Kidney epithelial cell (primary cell): Measurements from ENCODE around the gene SLC4A3. TPM values are rescaled to one million over a fixed set of nuclear protein-coding genes. Genes with fewer than 3 reads are reported as not detected.

Experiments
- DNase-seq: peaks from one replicate; pipeline ENCODE4 v3.0.0-alpha.2; 2010; ENCODE audit warnings: low read depth
- H3K27me3 ChIP-seq: 2 replicates; pipeline ENCODE4 v1.6.0; 2011; ENCODE audit warnings: low read length; ENCODE audit not compliant: control insufficient read depth, insufficient read depth
- H3K36me3 ChIP-seq: 2 replicates; pipeline ENCODE4 v1.5.1; 2011; ENCODE audit warnings: low read length; ENCODE audit not compliant: control insufficient read depth, insufficient read depth
- H3K4me3 ChIP-seq: 2 replicates; pipeline ENCODE4 v1.5.1; 2011; ENCODE audit warnings: low read depth, mild to moderate bottlenecking, control low read depth, low read length
- total RNA-seq: library from RNA; depleted of rRNA; stranded (reverse); fragments of >200 nt; gene quantifications from 2 replicates; pipeline ENCODE4 v1.2.3, GENCODE V29; 2015
- TF ChIP-seq, protein P1 (sequence below): IDR thresholded peaks from 2 replicates; pipeline ENCODE4 v1.5.1; 2011; ENCODE audit warnings: mild to moderate bottlenecking, moderate library complexity, low read length, control low read depth, inconsistent platforms; ENCODE audit not compliant: insufficient read depth, poor library complexity, severe bottlenecking

SLC4A3 gene
- total RNA-seq, 1 donor from 2014 or later: 11.6 TPM

DNA sequence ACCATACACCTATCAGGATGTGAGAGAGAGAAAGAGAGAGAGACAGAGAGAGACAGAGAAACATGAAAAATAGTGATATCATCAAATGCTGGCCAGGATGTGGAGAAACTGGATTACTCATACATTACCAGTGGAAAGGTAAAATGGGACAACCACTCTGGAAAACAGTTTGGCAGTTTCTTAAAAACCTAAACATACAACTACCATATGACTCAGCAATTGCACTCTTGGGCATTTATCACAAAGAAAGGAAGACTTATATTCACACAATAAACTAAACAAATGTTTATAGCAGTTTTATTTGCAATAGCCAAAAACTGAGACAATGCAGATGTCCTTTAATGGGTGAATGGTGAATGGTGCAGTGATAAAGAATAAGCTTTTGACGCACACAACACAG lies 29.1 kb downstream of the SLC4A3 start:
- DNase-seq: no peak
- Histone ChIP-seq H3K4me3 (no peak overlapping the region), H3K27me3 (no peaks in the 10 kb centered on the region), H3K36me3 (no peaks in the 10 kb centered on the region)
- TF ChIP-seq, protein P1, sequence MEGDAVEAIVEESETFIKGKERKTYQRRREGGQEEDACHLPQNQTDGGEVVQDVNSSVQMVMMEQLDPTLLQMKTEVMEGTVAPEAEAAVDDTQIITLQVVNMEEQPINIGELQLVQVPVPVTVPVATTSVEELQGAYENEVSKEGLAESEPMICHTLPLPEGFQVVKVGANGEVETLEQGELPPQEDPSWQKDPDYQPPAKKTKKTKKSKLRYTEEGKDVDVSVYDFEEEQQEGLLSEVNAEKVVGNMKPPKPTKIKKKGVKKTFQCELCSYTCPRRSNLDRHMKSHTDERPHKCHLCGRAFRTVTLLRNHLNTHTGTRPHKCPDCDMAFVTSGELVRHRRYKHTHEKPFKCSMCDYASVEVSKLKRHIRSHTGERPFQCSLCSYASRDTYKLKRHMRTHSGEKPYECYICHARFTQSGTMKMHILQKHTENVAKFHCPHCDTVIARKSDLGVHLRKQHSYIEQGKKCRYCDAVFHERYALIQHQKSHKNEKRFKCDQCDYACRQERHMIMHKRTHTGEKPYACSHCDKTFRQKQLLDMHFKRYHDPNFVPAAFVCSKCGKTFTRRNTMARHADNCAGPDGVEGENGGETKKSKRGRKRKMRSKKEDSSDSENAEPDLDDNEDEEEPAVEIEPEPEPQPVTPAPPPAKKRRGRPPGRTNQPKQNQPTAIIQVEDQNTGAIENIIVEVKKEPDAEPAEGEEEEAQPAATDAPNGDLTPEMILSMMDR: no peak

DNA sequence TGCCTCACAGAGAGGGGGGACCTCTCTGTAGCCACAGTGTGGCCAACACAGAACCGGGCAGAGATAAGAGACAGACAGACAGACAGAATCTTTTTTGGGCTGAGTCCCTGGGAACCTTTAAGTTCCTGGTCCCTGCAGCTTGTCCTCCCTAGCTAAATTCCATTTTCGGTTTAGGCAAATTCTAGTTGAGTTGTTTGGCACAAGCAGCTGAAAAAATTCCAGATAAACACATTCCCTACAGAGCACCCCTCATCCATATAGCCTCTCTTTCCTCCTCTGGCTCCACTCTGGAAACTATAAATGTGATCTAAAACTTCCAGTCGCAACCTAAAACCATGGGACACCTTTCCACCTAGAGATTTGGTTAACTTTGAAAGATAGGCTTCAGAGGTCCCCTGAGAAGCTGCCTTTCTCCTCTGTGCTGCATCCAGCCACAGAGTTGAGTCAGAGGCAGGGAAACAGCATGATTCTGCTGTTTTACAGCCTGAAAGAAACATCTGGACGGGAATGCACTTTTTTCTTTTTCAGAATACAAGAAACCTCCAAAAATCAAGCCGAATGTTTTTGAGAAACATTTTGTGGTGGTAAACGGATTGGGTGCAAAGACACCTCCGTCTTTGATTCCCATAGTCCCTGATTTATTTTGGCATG lies 30.9 kb downstream of the SLC4A3 start:
- Histone ChIP-seq H3K27me3 (no peaks in the 10 kb centered on the region), H3K36me3 (no peaks in the 10 kb centered on the region), H3K4me3 (no peak overlapping the region)
- no peak for DNase-seq
- TF ChIP-seq, protein P1: no peak

DNA sequence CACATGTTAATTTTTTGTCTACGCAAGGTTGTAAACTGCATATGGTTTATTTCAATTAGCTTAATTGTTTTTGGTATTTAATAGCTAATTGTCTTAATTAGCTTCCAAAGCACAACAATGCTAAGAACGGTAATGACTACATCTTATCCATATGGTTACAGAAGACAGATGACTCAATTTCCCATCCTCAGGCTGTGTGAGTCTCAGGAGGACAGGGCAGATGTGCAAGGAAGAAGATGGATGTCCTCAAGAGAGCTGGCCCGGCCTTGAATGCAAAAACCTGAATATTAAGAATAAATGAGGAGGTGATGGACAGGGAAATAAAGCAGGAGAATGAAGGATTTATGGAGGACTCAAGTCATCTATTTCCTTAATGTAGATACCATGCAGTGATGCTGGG lies 31.4 kb downstream of the SLC4A3 start:
- no peaks in the 10 kb centered on the region for H3K36me3 ChIP-seq
- no peak for DNase-seq
- H3K4me3 ChIP-seq: no peak overlapping the region
- TF ChIP-seq, protein P1: no peak
- H3K27me3 ChIP-seq: no peaks in the 10 kb centered on the region

DNA sequence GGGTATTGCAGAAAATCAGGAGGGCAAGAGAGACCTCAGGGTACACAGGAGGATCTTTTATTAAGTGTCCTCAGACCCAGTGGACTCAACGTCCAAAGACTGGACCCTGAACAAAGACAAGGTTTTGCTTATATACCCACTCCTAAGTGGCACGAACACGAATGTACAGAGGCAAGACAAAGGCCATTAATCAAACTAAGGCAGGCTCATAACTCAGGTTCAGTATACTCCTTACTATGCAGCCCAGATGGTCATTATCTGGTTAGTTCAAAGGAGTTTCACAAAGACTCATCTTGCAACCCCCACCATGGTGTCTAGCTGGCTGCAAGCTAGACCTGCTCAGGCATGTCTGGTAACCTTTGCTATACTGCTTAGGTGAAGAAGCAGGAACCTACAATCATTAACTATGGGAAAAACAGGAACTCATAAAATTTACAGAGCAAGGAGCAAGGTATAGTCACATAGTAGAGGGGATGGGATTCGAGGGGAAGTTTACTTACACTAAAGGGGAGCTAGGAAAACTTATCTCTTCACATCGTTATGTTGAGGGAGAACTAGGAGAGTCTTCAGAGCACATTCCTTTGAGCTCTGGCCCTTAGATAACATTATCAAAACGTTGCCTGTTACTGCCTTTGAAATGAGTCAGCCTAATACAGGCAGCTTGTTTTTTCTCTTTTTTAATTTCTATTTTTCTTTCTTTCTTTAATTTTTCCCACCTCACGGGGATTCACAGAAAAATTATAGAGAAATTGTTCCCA lies 33.9 kb downstream of the SLC4A3 start:
- TF ChIP-seq, protein P1: no peak
- H3K4me3 ChIP-seq: no peak overlapping the region
- no peaks in the 10 kb centered on the region for H3K27me3 ChIP-seq
- no peaks in the 10 kb centered on the region for H3K36me3 ChIP-seq
- DNase-seq: peak; percentile 42

DNA sequence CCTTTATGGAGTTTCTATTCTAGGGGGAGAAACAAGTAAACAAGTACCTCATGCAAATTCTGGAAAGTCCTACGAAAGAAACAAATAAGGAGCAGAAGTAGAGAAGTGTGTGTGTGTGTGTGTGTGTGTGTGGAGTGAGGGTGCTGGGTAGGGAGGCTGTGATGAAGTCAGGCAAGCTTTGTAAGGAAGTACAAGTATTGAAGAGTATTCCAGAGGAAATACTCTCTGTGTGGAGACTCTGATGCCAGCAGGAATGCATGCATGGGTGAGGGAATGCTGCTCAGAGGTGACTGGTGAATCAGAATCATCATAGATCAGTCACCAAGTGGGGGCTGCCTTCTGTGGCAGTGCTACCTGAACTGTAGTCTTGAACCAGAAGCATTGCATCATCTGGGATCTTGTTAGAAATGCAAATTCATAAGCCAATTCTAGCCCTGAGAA lies 34.5 kb downstream of the SLC4A3 start:
- DNase-seq: peak; percentile 77
- TF ChIP-seq, protein P1: no peak
- Histone ChIP-seq H3K4me3 (no peak overlapping the region), H3K27me3 (no peaks in the 10 kb centered on the region), H3K36me3 (no peaks in the 10 kb centered on the region)
